Mesothelial cell of epicardium (in vitro differentiated cells): ENCODE data around the gene POLE. TPM values are rescaled to one million over a fixed set of nuclear protein-coding genes. Genes with fewer than 3 reads are reported as not detected.
"Not testable (repeated sequence)": the region's sequence is repeated elsewhere in the genome, so short reads cannot be mapped to it uniquely, and the experiment has no call there.

Source experiments
- DNase-seq, 2 experiments: peaks; one replicate each; pipeline ENCODE4 v3.0.0; 2021; ENCODE audit warnings: low spot score in 2 of 2; ENCODE audit not compliant: unreplicated experiment in 2 of 2
- H3K27ac Mint-ChIP-seq: 2 replicates; pipeline ENCODE4 v1.8.0; 2021; ENCODE audit warnings: mixed read lengths
- H3K27me3 Mint-ChIP-seq: 2 replicates; pipeline ENCODE4 v1.8.0; 2021; ENCODE audit warnings: low read depth, mixed read lengths
- H3K36me3 Mint-ChIP-seq: 2 replicates; pipeline ENCODE4 v1.8.0; 2021; ENCODE audit warnings: mixed read lengths
- H3K4me1 Mint-ChIP-seq: 2 replicates; pipeline ENCODE4 v1.8.0; 2021; ENCODE audit warnings: mixed read lengths
- H3K4me3 Mint-ChIP-seq: 2 replicates; pipeline ENCODE4 v1.8.0; 2021; ENCODE audit warnings: mild to moderate bottlenecking, moderate library complexity, mixed read lengths
- H3K9me3 Mint-ChIP-seq: 2 replicates; pipeline ENCODE4 v1.8.0; 2021; ENCODE audit warnings: mixed read lengths
- CTCF ChIP-seq: fragments of 200-600 bp; sonication (generic); IDR thresholded peaks from one replicate; pipeline ENCODE4 v1.5.0; 2021; ENCODE audit warnings: antibody characterized with exemption; ENCODE audit not compliant: unreplicated experiment
- total RNA-seq: library from RNA; stranded (reverse); gene quantifications from 3 replicates; pipeline ENCODE4 v1.2.1, GENCODE V29; 2021

The POLE gene
- total RNA-seq, 1 donor from 2014 or later = 124 TPM

GRCh38 chr12:132698341-132698740 is 11.2 kb upstream of the POLE start:
- Mint-ChIP-seq H3K4me3 (no peak overlapping the region), H3K27ac (no peak overlapping the region), H3K27me3 (no peaks in the 10 kb centered on the region), H3K9me3 (no peaks in the 10 kb centered on the region), H3K4me1 (no peaks in the 10 kb centered on the region), H3K36me3 (peaks cover 11% of the 10 kb centered on the region)
- DNase-seq = no peak
- TF ChIP-seq CTCF = no peak

GRCh38 chr12:132695431-132695830 is 8.3 kb upstream of the POLE start:
- DNase-seq = no peak
- Mint-ChIP-seq H3K27me3 (no peaks in the 10 kb centered on the region), H3K9me3 (no peaks in the 10 kb centered on the region), H3K4me3 (no peak overlapping the region), H3K36me3 (peaks cover 10% of the 10 kb centered on the region), H3K27ac (no peak overlapping the region), H3K4me1 (no peaks in the 10 kb centered on the region)
- no peak for TF ChIP-seq CTCF

GRCh38 chr12:132694888-132695287 is 7.7 kb upstream of the POLE start:
- not testable (repeated sequence) for DNase-seq, H3K4me1 Mint-ChIP-seq, H3K27me3 Mint-ChIP-seq, H3K9me3 Mint-ChIP-seq, H3K4me3 Mint-ChIP-seq, H3K27ac Mint-ChIP-seq, H3K36me3 Mint-ChIP-seq

GRCh38 chr12:132692030-132692429 is 4.9 kb upstream of the POLE start:
- H3K36me3 Mint-ChIP-seq, H3K27me3 Mint-ChIP-seq, H3K9me3 Mint-ChIP-seq, DNase-seq, H3K27ac Mint-ChIP-seq, H3K4me1 Mint-ChIP-seq, H3K4me3 Mint-ChIP-seq: not testable (repeated sequence)

GRCh38 chr12:132690112-132690511 is 3.0 kb upstream of the POLE start:
- peak overlapping the region; percentile 33 for H3K4me3 Mint-ChIP-seq
- H3K4me1 Mint-ChIP-seq = peaks cover 12% of the 10 kb centered on the region
- no peaks in the 10 kb centered on the region for H3K36me3 Mint-ChIP-seq
- TF ChIP-seq CTCF = no peak
- DNase-seq = no peak
- peaks cover 9% of the 10 kb centered on the region for H3K27me3 Mint-ChIP-seq
- no peaks in the 10 kb centered on the region for H3K9me3 Mint-ChIP-seq
- H3K27ac Mint-ChIP-seq = no peak overlapping the region

- Mint-ChIP-seq H3K27ac (no peak overlapping the region), H3K27me3 (peaks cover 9% of the 10 kb centered on the region), H3K9me3 (no peaks in the 10 kb centered on the region), H3K4me1 (peaks cover 12% of the 10 kb centered on the region), H3K36me3 (no peaks in the 10 kb centered on the region), H3K4me3 (peak overlapping the region; percentile 48)
- no peak for DNase-seq
- TF ChIP-seq CTCF = no peak
Observed at GRCh38 chr12:132689227-132689626, 2.1 kb upstream of the POLE start.

GRCh38 chr12:132686825-132687210 is 324 bp downstream of the POLE start:
- Mint-ChIP-seq H3K9me3 (peaks cover 8% of the 10 kb centered on the region), H3K27me3 (peaks cover 9% of the 10 kb centered on the region), H3K4me1 (peaks cover 12% of the 10 kb centered on the region), H3K27ac (peak overlapping the region; percentile 47), H3K4me3 (peak overlapping the region; percentile 71), H3K36me3 (peaks cover 8% of the 10 kb centered on the region)
- peak in 1 of 2 experiments; percentile 45 for DNase-seq
- no peak for TF ChIP-seq CTCF
